NCI-H510A (cell line): Measurements from ENCODE around the gene SAMD1.
A peak's percentile ranks its signal among the peaks of the same experiment; 100 is the strongest.

Source experiments
- DNase-seq: peaks from one replicate; lab custom pipeline; 2025; lab: John Stamatoyannopoulos, UW

The SAMD1 gene

GRCh38 chr19:14089662-14090508 is 666 bp downstream of the SAMD1 start:
- peak; percentile 31 for DNase-seq

GRCh38 chr19:14089412-14089661 is 1.2 kb downstream of the SAMD1 start:
- no peak for DNase-seq

DNA sequence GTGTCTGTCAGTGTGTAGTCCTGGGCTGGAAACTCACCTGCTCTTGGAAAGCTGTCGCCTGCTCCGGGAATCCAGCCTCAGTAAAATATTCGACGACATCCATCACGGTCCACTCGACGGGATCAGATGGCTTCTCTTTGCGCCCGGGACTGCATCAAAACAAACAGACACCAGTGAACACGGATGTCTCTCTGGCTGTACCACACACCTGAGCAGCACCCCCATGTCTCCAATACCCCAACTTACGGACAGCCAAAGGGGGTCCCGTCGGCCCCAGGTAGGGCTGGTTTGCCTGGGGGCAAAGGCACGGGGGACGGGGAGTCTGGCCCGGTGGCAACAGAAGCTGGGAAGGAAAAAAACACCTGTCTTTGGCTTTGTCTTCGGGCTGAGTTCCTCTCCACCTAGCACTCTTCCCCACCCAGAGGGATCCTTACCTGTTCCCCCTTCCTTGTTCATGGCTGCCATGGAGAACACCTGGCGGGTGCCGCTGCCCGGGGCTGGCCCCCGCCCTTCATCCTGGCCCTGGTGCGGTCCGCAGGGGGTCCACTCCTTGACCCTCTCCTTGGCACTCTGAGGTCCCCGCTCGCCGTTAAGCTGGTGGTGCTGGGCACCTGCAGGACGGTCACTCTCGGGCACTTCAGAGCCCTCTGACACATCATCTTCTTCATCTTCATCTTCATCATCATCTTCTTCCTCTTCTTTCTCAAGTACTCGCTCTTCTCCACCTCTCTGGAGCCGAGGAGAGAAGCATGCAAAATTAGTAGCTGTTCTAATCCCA is 1.7 kb downstream of the SAMD1 start:
- DNase-seq = no peak

GRCh38 chr19:14086098-14086497 is 4.5 kb downstream of the SAMD1 start:
- no peak for DNase-seq

GRCh38 chr19:14085309-14085995 is 5.1 kb downstream of the SAMD1 start, which contains the start of gene C19orf67:
TSS of gene C19orf67 (minus strand) at chr19:14085783. CDS start at chr19:14085627, 156 bp downstream.
- no peak for DNase-seq

- DNase-seq = no peak
Measured at GRCh38 chr19:14082675-14082960, 7.9 kb downstream of the SAMD1 start.

DNA sequence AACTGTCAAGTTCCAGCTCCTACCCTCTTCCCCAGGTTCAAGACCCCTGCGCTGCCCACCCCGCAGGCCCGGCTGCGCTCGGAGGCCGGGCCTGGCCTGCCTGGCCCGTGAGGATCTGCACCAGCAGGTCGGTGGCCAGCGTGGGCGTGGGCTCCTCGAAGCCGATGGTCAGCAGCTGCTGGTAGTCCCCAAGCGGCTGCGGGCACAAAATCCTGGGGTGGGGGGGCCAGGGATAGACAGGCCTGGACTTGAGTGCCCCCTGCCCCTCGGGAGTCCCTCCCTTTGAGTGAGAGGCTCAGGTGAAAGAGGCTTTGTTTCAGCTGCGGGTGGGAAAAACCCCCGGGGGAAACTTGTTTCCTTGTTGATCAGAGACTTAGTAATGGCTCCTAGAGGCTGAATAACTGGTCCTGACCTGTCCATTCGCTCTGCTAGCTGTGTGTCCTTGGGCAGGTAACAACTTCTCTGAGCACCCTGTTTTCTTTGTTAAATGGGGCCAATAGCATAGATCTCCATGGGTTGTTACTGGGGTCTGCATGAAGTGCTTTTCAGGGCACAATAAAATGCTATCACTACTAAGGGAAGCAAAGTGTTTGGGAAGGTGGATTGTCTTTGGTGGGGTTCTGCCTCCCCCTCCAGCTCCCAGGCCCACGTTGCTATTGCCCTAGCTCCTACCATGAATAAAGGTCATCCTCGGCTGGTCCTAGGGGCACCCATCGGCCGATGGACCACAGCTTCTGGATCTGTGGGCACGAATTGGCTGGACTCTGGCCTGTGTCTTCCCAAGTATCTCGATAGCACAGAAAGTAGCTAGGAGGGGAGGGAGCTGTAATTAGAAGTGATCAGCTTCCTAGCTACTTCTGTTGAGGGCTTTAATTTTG is 8.5 kb downstream of the SAMD1 start:
- no peak for DNase-seq

- peak; percentile 91 for DNase-seq
Measured at GRCh38 chr19:14080887-14081796, 9.4 kb downstream of the SAMD1 start.

DNA sequence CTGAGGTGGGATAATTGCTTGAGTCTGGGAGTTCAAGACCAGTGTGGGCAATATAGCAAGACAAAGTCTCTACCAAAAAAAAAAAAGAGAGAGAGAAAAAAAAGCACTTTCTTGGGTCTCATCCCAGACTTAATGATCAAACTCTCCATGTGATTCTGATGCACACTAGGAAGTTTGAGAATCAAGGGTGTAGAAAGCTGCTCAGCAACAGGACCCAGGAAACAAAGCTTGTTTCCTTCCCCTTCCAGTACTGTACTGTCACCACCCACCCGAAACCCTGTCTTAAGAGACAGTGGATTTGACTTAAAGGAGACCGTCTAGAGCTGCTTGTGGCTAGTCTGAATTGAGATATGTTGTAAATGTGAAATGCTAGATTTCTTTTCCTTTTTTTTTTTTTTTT is 12.1 kb downstream of the SAMD1 start:
- DNase-seq = no peak

DNA sequence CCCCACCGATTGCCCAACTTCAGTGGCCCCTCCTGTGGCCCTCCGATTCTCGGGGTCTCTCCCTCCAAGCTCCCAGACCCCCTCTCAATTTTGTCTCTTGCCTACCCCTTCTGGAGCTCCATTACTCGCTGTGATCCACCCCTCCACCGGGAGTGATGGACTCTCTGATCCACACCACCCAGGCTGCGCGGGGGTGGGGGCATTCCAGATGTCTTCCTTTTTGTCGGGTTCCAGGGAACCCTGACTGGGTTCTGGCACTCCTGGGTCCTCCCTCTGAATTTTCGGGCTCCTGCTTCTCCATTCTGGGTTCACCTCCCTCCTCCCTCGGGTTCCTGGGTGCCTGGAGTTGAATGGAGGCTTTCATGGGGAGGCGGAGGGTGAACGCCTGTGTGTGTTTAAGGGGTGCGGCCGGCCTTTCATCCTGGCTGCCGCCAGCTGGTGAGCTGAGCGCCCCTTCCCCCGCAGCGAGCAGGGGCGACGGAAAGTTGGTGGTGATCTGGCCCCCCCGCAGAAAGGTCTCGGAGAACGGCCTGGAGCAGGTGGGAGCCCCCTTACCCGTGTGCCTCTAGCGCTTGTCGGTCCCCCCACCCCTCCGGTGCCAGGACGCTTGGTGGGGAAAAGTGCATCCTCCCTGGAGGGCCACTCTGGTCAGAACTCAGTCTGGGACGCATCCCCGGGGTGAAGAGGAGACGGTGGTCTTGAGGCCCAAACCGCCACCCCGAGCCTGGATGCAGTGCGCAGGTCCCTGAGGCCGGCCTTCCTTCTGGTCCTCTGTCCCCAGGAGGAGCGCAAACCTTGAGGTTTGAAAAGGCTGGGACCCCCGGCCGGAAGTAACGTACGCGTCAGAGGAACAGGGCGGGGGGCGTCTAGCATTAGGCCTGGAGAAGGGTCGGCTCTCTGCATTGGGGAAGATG is 16.4 kb downstream of the SAMD1 start:
- no peak for DNase-seq

- DNase-seq = peak; percentile 75
Measured at GRCh38 chr19:14073261-14073924, 17.2 kb downstream of the SAMD1 start.

DNA sequence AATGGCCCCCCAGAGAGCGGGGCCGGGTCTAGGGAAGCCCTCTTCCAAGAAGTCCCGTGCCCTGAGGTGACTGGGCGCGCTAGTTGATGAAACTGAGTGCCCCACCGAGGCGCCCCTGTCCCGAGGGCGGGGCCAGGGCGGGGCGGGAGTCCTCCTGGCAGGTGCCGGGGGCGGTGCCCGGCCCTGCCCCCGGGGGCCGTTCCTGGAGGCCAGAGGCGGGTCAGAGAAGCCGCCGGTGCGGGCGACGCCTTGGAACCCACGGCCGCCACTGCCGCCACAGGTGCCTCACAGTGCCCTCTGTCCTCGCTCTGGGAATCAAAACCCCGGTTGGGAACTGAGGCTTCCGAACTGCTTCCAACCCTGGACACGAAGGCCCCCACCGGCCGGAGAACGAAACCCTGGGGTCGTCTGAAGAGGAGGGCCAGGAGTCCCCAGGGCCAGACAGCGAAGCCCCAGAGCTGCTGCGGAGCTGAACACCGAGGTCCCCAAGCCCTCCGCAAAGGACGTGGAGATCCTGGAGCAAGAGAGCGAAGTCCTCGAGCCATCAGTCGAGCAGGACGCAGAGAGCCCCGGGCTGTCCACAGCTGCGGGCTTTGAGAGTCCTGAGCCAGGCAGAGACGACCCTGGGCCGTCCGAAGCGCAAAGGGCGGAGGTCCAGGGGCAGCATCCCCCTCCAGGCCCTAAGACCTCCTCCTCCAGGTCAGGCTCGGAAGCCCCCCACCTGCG is 17.9 kb downstream of the SAMD1 start, which contains the start of gene MISP3:
Gene MISP3, plus strand, starts transcription at position 252 of the 726 bp plus-strand sequence. CDS start 524 bp downstream, outside the sequence.
- peak; percentile 81 for DNase-seq

DNA sequence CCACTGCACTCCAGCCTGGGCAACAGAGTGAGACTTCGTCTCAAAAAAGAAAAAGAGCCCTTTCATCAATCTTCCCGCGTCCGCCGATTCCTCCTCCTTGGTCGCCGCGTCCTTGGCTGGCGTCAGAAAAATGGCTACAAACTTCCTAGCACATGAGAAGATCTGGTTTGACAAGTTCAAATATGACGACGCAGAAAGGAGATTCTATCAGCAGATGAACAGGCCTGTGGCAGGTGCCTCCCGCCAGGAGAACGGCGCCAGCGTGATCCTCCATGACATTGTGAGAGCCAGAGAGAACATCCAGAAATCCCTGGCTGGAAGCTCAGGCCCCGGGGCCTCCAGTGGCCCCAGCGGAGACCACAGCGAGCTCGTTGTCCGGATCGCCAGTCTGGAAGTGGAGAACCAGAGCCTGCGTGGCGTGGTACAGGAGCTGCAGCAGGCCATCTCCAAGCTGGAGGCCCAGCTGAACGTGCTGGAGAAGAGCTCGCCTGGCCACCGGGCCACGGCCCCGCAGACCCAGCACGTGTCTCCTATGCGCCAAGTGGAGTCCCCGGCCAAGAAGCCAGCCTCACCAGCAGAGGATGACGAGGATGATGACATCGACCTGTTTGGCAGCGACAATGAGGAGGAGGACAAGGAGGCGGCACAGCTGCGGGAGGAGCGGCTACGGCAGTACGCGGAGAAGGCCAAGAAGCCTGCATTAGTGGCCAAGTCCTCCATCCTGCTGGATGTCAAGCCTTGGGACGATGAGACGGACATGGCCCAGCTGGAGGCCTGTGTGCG is 20.1 kb downstream of the SAMD1 start:
- DNase-seq = no peak

GRCh38 chr19:14066134-14066533 is 24.4 kb downstream of the SAMD1 start:
- no peak for DNase-seq

GRCh38 chr19:14063105-14063504 is 27.4 kb downstream of the SAMD1 start:
- no peak for DNase-seq

DNA sequence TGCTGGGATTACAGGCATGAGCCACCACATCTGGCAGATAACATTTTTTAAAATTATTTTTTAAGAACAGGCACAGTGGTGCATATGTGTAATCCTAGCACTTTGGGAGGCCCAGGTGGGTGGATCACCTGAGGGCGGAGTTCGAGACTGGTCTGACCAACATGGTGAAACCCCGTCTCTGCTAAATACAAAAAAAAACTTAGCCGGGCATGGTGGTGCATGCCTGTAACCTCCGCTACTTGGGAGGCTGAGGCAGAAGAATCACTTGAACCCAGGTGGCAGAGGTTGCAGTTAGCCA is 28.0 kb downstream of the SAMD1 start:
- no peak for DNase-seq

DNA sequence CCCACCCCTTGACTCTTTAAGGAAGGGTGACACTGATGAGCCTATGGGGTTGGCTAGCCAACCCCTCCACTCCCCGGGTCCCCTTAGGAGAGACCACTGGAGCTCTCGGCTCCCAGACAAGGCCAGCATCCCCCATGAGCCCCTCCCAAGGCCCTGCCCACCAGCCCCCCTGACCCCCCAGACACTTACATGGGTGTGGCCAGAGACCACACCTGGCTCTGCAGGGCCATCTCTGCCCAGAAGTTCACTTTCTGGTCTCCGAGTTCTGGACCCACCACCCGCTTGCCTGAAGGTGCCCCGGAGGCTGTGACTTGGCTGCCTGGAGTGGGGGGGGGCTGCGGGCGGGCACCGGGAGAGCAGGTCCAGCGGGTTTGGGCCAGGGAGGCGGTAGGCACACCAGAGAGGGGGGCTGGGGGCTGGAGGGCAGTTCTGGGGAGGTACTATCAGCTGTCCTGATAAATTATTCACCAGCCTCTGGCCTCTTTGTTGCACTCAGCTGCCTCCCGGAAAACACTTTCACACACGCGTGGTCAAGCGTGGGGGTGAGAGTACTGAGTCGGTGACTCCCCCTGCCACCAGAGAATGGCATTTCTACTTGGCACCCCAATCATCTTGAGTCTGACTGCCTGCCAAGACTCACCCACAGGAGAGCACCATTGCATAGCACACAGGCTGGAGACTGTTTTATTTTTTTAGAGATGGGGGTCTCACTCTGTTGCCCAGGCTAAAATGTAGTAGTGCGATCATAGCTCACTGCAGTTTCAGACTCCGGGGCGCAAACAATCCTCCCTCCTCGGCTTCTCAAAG is 28.6 kb downstream of the SAMD1 start, which contains the start of gene PALM3:
Gene PALM3, minus strand, starts transcription at position 326 of the 807 bp plus-strand sequence. Its CDS starts 96 bp downstream, at position 230.
- DNase-seq = no peak
